Tibial nerve (tissue), 4 donors: ENCODE data around the gene ATAD1.

ENCODE experiments used
- EP300 ChIP-seq, 2 donors: sonication (generic); formaldehyde crosslinking; IDR thresholded peaks; one replicate each; pipeline ENCODE4 v1.6.1; 2017; ENCODE audit warnings: antibody characterized with exemption in 2 of 2, mild to moderate bottlenecking in 1 of 2
- POLR2A ChIP-seq, 2 donors: fragments of 450-650 bp; IDR thresholded peaks; one replicate each; pipeline ENCODE4 v1.6.1; 2017; ENCODE audit warnings: antibody characterized with exemption in 2 of 2, mild to moderate bottlenecking in 2 of 2, moderate library complexity in 2 of 2
- TF ChIP-seq, protein P1 (sequence below), 5 experiments: fragments of 200-600 bp in 3 of 5; fragments of 450-650 bp in 2 of 5; sonication (generic) in 3 of 5; IDR thresholded peaks; one replicate each; pipeline ENCODE4 v1.5.1; 2016 to 2019; ENCODE audit warnings: antibody characterized with exemption in 5 of 5, mild to moderate bottlenecking in 3 of 5, moderate library complexity in 2 of 5

DNA sequence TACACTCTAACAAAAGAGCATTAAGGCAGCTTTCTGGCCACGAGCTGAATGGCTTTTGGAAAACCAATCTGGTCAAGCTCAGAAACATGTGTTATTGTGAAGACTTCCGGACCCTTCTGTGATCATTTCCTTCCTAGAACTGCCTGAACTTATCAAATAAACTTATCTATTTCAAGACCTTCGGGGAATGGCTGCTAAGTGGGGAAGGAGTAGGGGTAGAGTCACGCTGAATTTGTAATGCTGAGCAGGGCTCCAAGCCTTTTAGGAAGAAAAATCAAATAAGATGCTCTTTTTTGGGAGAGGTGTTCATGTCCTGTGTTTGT, 101.7 kb downstream of the ATAD1 start:
- TF ChIP-seq, protein P1, sequence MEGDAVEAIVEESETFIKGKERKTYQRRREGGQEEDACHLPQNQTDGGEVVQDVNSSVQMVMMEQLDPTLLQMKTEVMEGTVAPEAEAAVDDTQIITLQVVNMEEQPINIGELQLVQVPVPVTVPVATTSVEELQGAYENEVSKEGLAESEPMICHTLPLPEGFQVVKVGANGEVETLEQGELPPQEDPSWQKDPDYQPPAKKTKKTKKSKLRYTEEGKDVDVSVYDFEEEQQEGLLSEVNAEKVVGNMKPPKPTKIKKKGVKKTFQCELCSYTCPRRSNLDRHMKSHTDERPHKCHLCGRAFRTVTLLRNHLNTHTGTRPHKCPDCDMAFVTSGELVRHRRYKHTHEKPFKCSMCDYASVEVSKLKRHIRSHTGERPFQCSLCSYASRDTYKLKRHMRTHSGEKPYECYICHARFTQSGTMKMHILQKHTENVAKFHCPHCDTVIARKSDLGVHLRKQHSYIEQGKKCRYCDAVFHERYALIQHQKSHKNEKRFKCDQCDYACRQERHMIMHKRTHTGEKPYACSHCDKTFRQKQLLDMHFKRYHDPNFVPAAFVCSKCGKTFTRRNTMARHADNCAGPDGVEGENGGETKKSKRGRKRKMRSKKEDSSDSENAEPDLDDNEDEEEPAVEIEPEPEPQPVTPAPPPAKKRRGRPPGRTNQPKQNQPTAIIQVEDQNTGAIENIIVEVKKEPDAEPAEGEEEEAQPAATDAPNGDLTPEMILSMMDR (IDR thresholded peaks at IDR 0.05) = no peak
- no peak for TF ChIP-seq POLR2A (IDR thresholded peaks at IDR 0.05)
- TF ChIP-seq EP300 (IDR thresholded peaks at IDR 0.05) = no peak
